ENCODE data around the gene TENT5A.
"Not testable (repeated sequence)": the region's sequence is repeated elsewhere in the genome, so short reads cannot be mapped to it uniquely, and the experiment has no call there.

The TENT5A gene

GRCh38 chr6:81750681-81751387 is 1.6 kb downstream of the TENT5A start:
- no peak for DNase-seq (ENCODE audit: low read depth in 2 of 2)

- no peak for DNase-seq (ENCODE audit: low read depth in 2 of 2)
These were observed 2.3 kb downstream of the TENT5A start for GRCh38 chr6:81750200-81750599.

GRCh38 chr6:81749707-81750106 is 2.8 kb downstream of the TENT5A start:
- DNase-seq (ENCODE audit: low read depth in 2 of 2), result no peak

GRCh38 chr6:81748994-81749393 is 3.5 kb downstream of the TENT5A start:
- no peak for DNase-seq (ENCODE audit: low read depth in 2 of 2)

- DNase-seq (ENCODE audit: low read depth in 2 of 2), result no peak
These were observed 5.2 kb downstream of the TENT5A start for GRCh38 chr6:81747327-81747726.

GRCh38 chr6:81744131-81744530 is 8.3 kb downstream of the TENT5A start:
- DNase-seq (ENCODE audit: low read depth in 2 of 2), result no peak

GRCh38 chr6:81743649-81744048 is 8.8 kb downstream of the TENT5A start:
- no peak for DNase-seq (ENCODE audit: low read depth in 2 of 2)

GRCh38 chr6:81741689-81742088 is 10.8 kb downstream of the TENT5A start:
- no peak for DNase-seq (ENCODE audit: low read depth in 2 of 2)

- DNase-seq (ENCODE audit: low read depth in 2 of 2), result not testable (repeated sequence)
These were observed 11.9 kb downstream of the TENT5A start for GRCh38 chr6:81740591-81740990.

GRCh38 chr6:81739230-81740195 is 13.0 kb downstream of the TENT5A start:
- no peak for DNase-seq (ENCODE audit: low read depth in 2 of 2)

GRCh38 chr6:81736428-81736827 is 16.1 kb downstream of the TENT5A start:
- no peak for DNase-seq (ENCODE audit: low read depth in 2 of 2)

- no peak for DNase-seq (ENCODE audit: low read depth in 2 of 2)
These were observed 16.6 kb downstream of the TENT5A start for GRCh38 chr6:81735756-81736380.

- DNase-seq (ENCODE audit: low read depth in 2 of 2), result no peak
These were observed 17.9 kb downstream of the TENT5A start for GRCh38 chr6:81734500-81735150.

- DNase-seq (ENCODE audit: low read depth in 2 of 2), result no peak
These were observed 18.4 kb downstream of the TENT5A start for GRCh38 chr6:81734081-81734480.

- no peak for DNase-seq (ENCODE audit: low read depth in 2 of 2)
These were observed 20.7 kb downstream of the TENT5A start for GRCh38 chr6:81731814-81732213.

- no peak for DNase-seq (ENCODE audit: low read depth in 2 of 2)
These were observed 24.5 kb downstream of the TENT5A start for GRCh38 chr6:81727876-81728517.

GRCh38 chr6:81725127-81725526 is 27.4 kb downstream of the TENT5A start:
- no peak for DNase-seq (ENCODE audit: low read depth in 2 of 2)

GRCh38 chr6:81722506-81723223 is 29.8 kb downstream of the TENT5A start:
- DNase-seq (ENCODE audit: low read depth in 2 of 2), result no peak

GRCh38 chr6:81720427-81720826 is 32.1 kb downstream of the TENT5A start:
- no peak for DNase-seq (ENCODE audit: low read depth in 2 of 2)

GRCh38 chr6:81718126-81718525 is 34.4 kb downstream of the TENT5A start:
- no peak for DNase-seq (ENCODE audit: low read depth in 2 of 2)

GRCh38 chr6:81714684-81715083 is 37.8 kb downstream of the TENT5A start:
- DNase-seq (ENCODE audit: low read depth in 2 of 2), result no peak

All from stimulated activated CD4-positive, alpha-beta T cell treated with anti-CD3 and anti-CD28 coated beads, Interleukin-12 subunit alpha, Interleukin-12 subunit beta, amount 100 ng/mL, for 24 hours (primary cell).